Endodermal cell (in vitro differentiated cells): ENCODE results near the gene OMA1. TPM values are rescaled to one million over a fixed set of nuclear protein-coding genes. Genes with fewer than 3 reads are reported as not detected.

Experiments
- DNase-seq: peaks from one replicate; pipeline ENCODE4 v3.0.0-alpha.2; 2017
- H3K27ac ChIP-seq: 2 replicates; pipeline ENCODE4 v1.5.1; 2013; ENCODE audit warnings: mild to moderate bottlenecking, low read depth, low read length, moderate library complexity
- H3K27me3 ChIP-seq: 2 replicates; pipeline ENCODE4 v1.6.1; 2013; ENCODE audit warnings: mild to moderate bottlenecking, low read length, moderate library complexity; ENCODE audit not compliant: insufficient read depth, control insufficient read depth, poor library complexity, severe bottlenecking
- H3K36me3 ChIP-seq: 2 replicates; pipeline ENCODE4 v1.7.0; 2013; ENCODE audit warnings: mild to moderate bottlenecking, low read length, moderate library complexity; ENCODE audit not compliant: control insufficient read depth, insufficient read depth
- H3K4me1 ChIP-seq: one replicate; pipeline ENCODE4 v1.7.0; 2013; ENCODE audit warnings: low read length; ENCODE audit not compliant: control insufficient read depth, insufficient read depth
- H3K4me3 ChIP-seq: 2 replicates; pipeline ENCODE4 v1.5.1; 2013; ENCODE audit warnings: mild to moderate bottlenecking, low read length, moderate library complexity
- H3K9ac ChIP-seq: 2 replicates; pipeline ENCODE4 v1.6.1; 2013; ENCODE audit warnings: mild to moderate bottlenecking, low read length, moderate library complexity; ENCODE audit not compliant: poor library complexity, severe bottlenecking; ENCODE audit errors: extremely low read depth
- H3K9me3 ChIP-seq: 2 replicates; pipeline ENCODE4 v1.6.1; 2013; ENCODE audit warnings: mild to moderate bottlenecking, low read length, moderate library complexity; ENCODE audit not compliant: control insufficient read depth
- H3K27ac Mint-ChIP-seq: 2 replicates; pipeline ENCODE4 v1.8.0; 2020; ENCODE audit warnings: mixed read lengths
- H3K27me3 Mint-ChIP-seq: 2 replicates; pipeline ENCODE4 v1.8.0; 2021; ENCODE audit warnings: mild to moderate bottlenecking, mixed read lengths; ENCODE audit not compliant: insufficient read depth
- H3K36me3 Mint-ChIP-seq: 2 replicates; pipeline ENCODE4 v1.8.0; 2020; ENCODE audit warnings: low read depth, mixed read lengths
- H3K4me1 Mint-ChIP-seq: 2 replicates; pipeline ENCODE4 v1.8.0; 2020; ENCODE audit warnings: mixed read lengths
- H3K4me3 Mint-ChIP-seq: 2 replicates; pipeline ENCODE4 v1.8.0; 2020; ENCODE audit warnings: mild to moderate bottlenecking, moderate library complexity, mixed read lengths
- H3K9me3 Mint-ChIP-seq: 2 replicates; pipeline ENCODE4 v1.8.0; 2020; ENCODE audit warnings: mild to moderate bottlenecking, mixed read lengths
- WGBS, 2 experiments: methylation state at CpG; one replicate each; pipeline versions ENCODE4 v1.1.5 to v1.1.7; 2013; ENCODE audit warnings: missing lambda C conversion rate in 2 of 2, mixed read lengths in 1 of 2; ENCODE audit not compliant: insufficient coverage in 1 of 2, insufficient read length in 1 of 2; 5-methylcytosine and 5-hydroxymethylcytosine counted together
- total RNA-seq, 2 donors: library from RNA; stranded (reverse); fragmentation: NEBNext Ultra II Directional in 1 of 2; extraction: Animal tissue kit (Norgen Biotek cat#: 25700) in 1 of 2; gene quantifications; 2 replicates in 1 of 2; 3 replicates in 1 of 2; pipeline ENCODE4 v1.2.1, GENCODE V29; 2021
- TF ChIP-seq, protein P1 (sequence below): fragments of 200-600 bp; sonication (generic); conservative IDR thresholded peaks from 2 replicates; pipeline ENCODE4 v1.5.0; 2021; ENCODE audit warnings: antibody characterized with exemption, mild to moderate bottlenecking

Gene OMA1
- total RNA-seq, 2 donors from 2014 or later, result 13.0 to 18.4 TPM

DNA sequence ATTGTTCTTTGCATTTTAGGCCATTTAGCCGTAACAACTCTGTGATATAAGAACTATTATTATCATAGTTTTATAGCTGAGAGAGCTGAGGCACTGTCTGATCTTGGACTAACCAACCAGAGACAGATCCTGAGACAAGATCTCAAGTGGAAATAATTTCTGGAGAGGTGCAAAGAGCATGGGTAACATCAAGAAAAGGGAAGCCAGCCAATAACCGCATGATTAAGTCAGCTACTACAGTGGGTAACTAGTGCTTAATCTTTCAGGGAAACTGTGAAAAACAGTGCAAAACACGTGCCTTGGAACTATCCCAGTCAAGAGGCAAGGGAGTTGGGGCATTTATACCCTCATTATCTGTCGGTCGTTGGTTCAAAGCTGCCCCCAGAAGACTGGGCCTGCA is 105.8 kb downstream of the OMA1 start:
- H3K27me3 Mint-ChIP-seq, result peaks cover 4% of the 10 kb centered on the region
- 88 to 95% methylated on average over 4 to 5 of the region's 5 CpGs for WGBS, 2 experiments
- peaks cover 3% of the 10 kb centered on the region for H3K4me1 ChIP-seq
- no peak overlapping the region for H3K9ac ChIP-seq
- H3K4me1 Mint-ChIP-seq, result peaks cover 18% of the 10 kb centered on the region
- H3K36me3 Mint-ChIP-seq, result no peaks in the 10 kb centered on the region
- H3K4me3 Mint-ChIP-seq, result no peak overlapping the region
- H3K9me3 ChIP-seq, result no peaks in the 10 kb centered on the region
- no peaks in the 10 kb centered on the region for H3K36me3 ChIP-seq
- DNase-seq, result no peak
- H3K27ac ChIP-seq, result no peak overlapping the region
- TF ChIP-seq, protein P1, sequence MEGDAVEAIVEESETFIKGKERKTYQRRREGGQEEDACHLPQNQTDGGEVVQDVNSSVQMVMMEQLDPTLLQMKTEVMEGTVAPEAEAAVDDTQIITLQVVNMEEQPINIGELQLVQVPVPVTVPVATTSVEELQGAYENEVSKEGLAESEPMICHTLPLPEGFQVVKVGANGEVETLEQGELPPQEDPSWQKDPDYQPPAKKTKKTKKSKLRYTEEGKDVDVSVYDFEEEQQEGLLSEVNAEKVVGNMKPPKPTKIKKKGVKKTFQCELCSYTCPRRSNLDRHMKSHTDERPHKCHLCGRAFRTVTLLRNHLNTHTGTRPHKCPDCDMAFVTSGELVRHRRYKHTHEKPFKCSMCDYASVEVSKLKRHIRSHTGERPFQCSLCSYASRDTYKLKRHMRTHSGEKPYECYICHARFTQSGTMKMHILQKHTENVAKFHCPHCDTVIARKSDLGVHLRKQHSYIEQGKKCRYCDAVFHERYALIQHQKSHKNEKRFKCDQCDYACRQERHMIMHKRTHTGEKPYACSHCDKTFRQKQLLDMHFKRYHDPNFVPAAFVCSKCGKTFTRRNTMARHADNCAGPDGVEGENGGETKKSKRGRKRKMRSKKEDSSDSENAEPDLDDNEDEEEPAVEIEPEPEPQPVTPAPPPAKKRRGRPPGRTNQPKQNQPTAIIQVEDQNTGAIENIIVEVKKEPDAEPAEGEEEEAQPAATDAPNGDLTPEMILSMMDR, result no peak
- H3K4me3 ChIP-seq, result no peak overlapping the region
- no peak overlapping the region for H3K27ac Mint-ChIP-seq
- H3K27me3 ChIP-seq, result no peaks in the 10 kb centered on the region
- no peaks in the 10 kb centered on the region for H3K9me3 Mint-ChIP-seq

DNA sequence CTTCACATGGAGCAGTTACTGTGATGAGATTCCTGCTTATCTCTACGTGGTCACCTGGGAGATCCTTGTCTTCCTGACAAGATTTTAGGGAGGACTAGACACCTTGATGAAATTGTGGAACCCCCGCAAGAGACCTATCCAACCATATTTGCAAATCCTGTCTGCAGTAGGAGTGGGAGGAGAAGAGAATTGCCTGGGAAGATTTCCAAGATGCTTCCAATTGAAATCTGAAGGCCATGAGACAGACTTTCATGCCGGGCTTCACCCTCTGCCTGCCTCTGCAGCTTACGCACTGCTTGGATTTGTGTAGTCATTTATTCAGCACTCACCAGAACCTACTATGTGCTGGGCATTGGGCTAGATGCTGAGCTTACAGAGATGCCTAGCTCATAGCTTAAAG is 106.6 kb downstream of the OMA1 start:
- no peaks in the 10 kb centered on the region for H3K9me3 ChIP-seq
- no peaks in the 10 kb centered on the region for H3K27me3 ChIP-seq
- H3K27ac Mint-ChIP-seq, result no peak overlapping the region
- H3K9me3 Mint-ChIP-seq, result no peaks in the 10 kb centered on the region
- H3K36me3 Mint-ChIP-seq, result no peaks in the 10 kb centered on the region
- no peak overlapping the region for H3K9ac ChIP-seq
- 80 to 90% methylated on average over 3 to 4 of the region's 4 CpGs for WGBS, 2 experiments
- DNase-seq, result no peak
- TF ChIP-seq, protein P1, result no peak
- no peak overlapping the region for H3K27ac ChIP-seq
- peaks cover 18% of the 10 kb centered on the region for H3K4me1 Mint-ChIP-seq
- peaks cover 3% of the 10 kb centered on the region for H3K4me1 ChIP-seq
- no peak overlapping the region for H3K4me3 Mint-ChIP-seq
- H3K4me3 ChIP-seq, result no peak overlapping the region
- no peaks in the 10 kb centered on the region for H3K36me3 ChIP-seq
- no peaks in the 10 kb centered on the region for H3K27me3 Mint-ChIP-seq

DNA sequence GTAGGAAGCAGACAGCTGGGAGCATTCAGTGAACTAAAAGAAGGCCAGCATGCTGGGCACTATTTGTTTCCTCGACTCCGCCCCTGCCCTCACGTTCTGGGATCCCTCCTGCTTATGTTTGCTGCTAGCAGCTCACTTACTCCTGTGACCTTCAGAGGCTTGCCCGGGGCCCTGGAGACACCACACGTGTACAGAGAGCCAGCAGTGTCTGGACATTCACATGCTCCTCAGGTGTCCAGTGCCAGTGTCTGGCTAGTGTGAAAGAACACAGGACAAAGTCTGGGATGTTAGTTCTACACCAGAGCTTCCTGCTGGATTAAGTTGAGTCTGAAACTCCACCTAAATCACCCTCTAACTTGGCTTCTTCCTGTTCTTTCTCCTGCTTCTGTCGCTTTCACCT is 108.1 kb downstream of the OMA1 start:
- no peaks in the 10 kb centered on the region for H3K36me3 ChIP-seq
- Mint-ChIP-seq H3K4me1 (peaks cover 18% of the 10 kb centered on the region), H3K36me3 (no peaks in the 10 kb centered on the region), H3K27me3 (no peaks in the 10 kb centered on the region), H3K4me3 (no peak overlapping the region), H3K27ac (no peak overlapping the region), H3K9me3 (no peaks in the 10 kb centered on the region)
- H3K9me3 ChIP-seq, result no peaks in the 10 kb centered on the region
- H3K27ac ChIP-seq, result no peak overlapping the region
- H3K9ac ChIP-seq, result no peak overlapping the region
- peaks cover 3% of the 10 kb centered on the region for H3K4me1 ChIP-seq
- H3K4me3 ChIP-seq, result no peak overlapping the region
- DNase-seq, result no peak
- TF ChIP-seq, protein P1, result no peak
- 69 to 75% methylated on average over 4 to 6 of the region's 6 CpGs for WGBS, 2 experiments
- no peaks in the 10 kb centered on the region for H3K27me3 ChIP-seq
